CD4-positive, alpha-beta T cell (primary cell): ENCODE results near the gene TTC39B. TPM values are rescaled to one million over a fixed set of nuclear protein-coding genes. Genes with fewer than 3 reads are reported as not detected.

ENCODE experiments used
- ATAC-seq: fragments of 200-7000 bp; cut with Tn5 transposase; one replicate; pipeline ENCODE4 v1.10.0; 2022; ENCODE audit warnings: mild to moderate bottlenecking; ENCODE audit not compliant: poor library complexity
- CTCF ChIA-PET: fragments of 350-600 bp; sonication (Branson Sonifier 250); formaldehyde crosslinking; loops from one replicate; lab custom pipeline; 2021; ENCODE audit warnings: antibody characterized with exemption, inconsistent platforms; lab: Charles Lee
- POLR2A ChIA-PET: fragments of 350-600 bp; sonication (Branson Sonifier 250); formaldehyde crosslinking; loops from one replicate; lab custom pipeline; 2021; ENCODE audit warnings: antibody characterized with exemption, inconsistent platforms; lab: Charles Lee
- DNase-seq, 14 experiments: peaks; one replicate each; pipeline ENCODE4 v3.0.0-alpha.2; 2013 to 2020; ENCODE audit warnings: mixed read lengths in 2 of 14
- H3K27ac ChIP-seq, 2 donors: one replicate each; pipeline versions ENCODE4 v1.5.1 to v1.7.0; 2013; ENCODE audit warnings: low read length in 2 of 2, low read depth in 1 of 2, mild to moderate bottlenecking in 1 of 2
- H3K27me3 ChIP-seq, 2 experiments: 1 replicate in 1 of 2; 2 replicates in 1 of 2; pipeline versions ENCODE4 v1.6.1 to v1.7.0; 2013; ENCODE audit warnings: low read length in 2 of 2, control low read depth in 1 of 2, mild to moderate bottlenecking in 1 of 2, moderate library complexity in 1 of 2; ENCODE audit not compliant: insufficient read depth in 2 of 2, control insufficient read depth in 1 of 2
- H3K36me3 ChIP-seq: one replicate; pipeline ENCODE4 v1.6.1; 2013; ENCODE audit warnings: low read length, control low read depth; ENCODE audit not compliant: insufficient read depth
- H3K4me1 ChIP-seq: one replicate; pipeline ENCODE4 v1.6.1; 2013; ENCODE audit warnings: low read length, control low read depth; ENCODE audit not compliant: insufficient read depth
- H3K4me3 ChIP-seq: one replicate; pipeline ENCODE4 v1.5.1; 2013; ENCODE audit warnings: mild to moderate bottlenecking, low read length, moderate library complexity
- H3K9me3 ChIP-seq, 2 experiments: 1 replicate in 1 of 2; 2 replicates in 1 of 2; pipeline versions ENCODE4 v1.6.1 to v1.7.0; 2013; ENCODE audit warnings: low read length in 2 of 2, mild to moderate bottlenecking in 2 of 2, control low read depth in 1 of 2, moderate library complexity in 1 of 2; ENCODE audit not compliant: control insufficient read depth in 1 of 2, insufficient read depth in 1 of 2
- H3K27ac Mint-ChIP-seq: one replicate; pipeline ENCODE4 v1.8.0; 2020; ENCODE audit warnings: mixed read lengths
- H3K27me3 Mint-ChIP-seq: one replicate; pipeline ENCODE4 v1.8.0; 2021; ENCODE audit warnings: mixed read lengths
- H3K36me3 Mint-ChIP-seq: one replicate; pipeline ENCODE4 v1.8.0; 2021; ENCODE audit warnings: low read depth, mixed read lengths
- H3K4me1 Mint-ChIP-seq: one replicate; pipeline ENCODE4 v1.8.0; 2021; ENCODE audit warnings: low read depth, mixed read lengths
- H3K4me3 Mint-ChIP-seq: one replicate; pipeline ENCODE4 v1.8.0; 2020; ENCODE audit warnings: mild to moderate bottlenecking, mixed read lengths
- H3K9me3 Mint-ChIP-seq: one replicate; pipeline ENCODE4 v1.8.0; 2020; ENCODE audit warnings: mixed read lengths
- CTCF ChIP-seq: fragments of 200-600 bp; IDR thresholded peaks from one replicate; pipeline ENCODE4 v1.8.0; 2022; ENCODE audit warnings: antibody characterized with exemption, mild to moderate bottlenecking
- intact Hi-C, 2 experiments: fragments of 100-400 bp; cut with DNase I in 1 of 2; cut with micrococcal nuclease in 1 of 2; formaldehyde crosslinking; loops; one replicate each; pipeline versions ENCODE4 v1.15.1 to v1.9.0; 2023 to 2025; cut with DNase I, micrococcal nuclease
- total RNA-seq, 174 experiments: library from RNA in 2 of 174; stranded (reverse) in 2 of 174; gene quantifications; one replicate each; pipeline ENCODE4 v1.2.3 and lab custom pipeline; 2021 to 2026

The TTC39B gene
- total RNA-seq, 2 experiments from 2014 or later: 37.6 to 43.6 TPM

GRCh38 chr9:15132091-15132490 lies 174.9 kb downstream of the TTC39B start:
- no peaks in the 10 kb centered on the region for H3K27me3 ChIP-seq
- no peaks in the 10 kb centered on the region for H3K9me3 ChIP-seq
- peaks cover 1% of the 10 kb centered on the region for H3K27me3 Mint-ChIP-seq
- H3K4me3 Mint-ChIP-seq: no peak overlapping the region
- TF ChIP-seq CTCF: no peak
- ChIA-PET POLR2A (no interaction called here), CTCF (no interaction called here)
- no peak overlapping the region for H3K27ac ChIP-seq
- H3K4me1 Mint-ChIP-seq: peaks cover 5% of the 10 kb centered on the region
- peaks cover 5% of the 10 kb centered on the region for H3K4me1 ChIP-seq
- no peaks in the 10 kb centered on the region for H3K36me3 Mint-ChIP-seq
- intact Hi-C loops: loop anchor here in 1 of 2 experiments (2.0 to 10.0 kb wide), 3 partner anchors 21 to 515 kb away; no protein-coding TSS in a partner anchor
- no peak for ATAC-seq
- no peaks in the 10 kb centered on the region for H3K36me3 ChIP-seq
- no peak overlapping the region for H3K27ac Mint-ChIP-seq
- H3K4me3 ChIP-seq: no peak overlapping the region
- DNase-seq: no peak
- no peaks in the 10 kb centered on the region for H3K9me3 Mint-ChIP-seq

DNA sequence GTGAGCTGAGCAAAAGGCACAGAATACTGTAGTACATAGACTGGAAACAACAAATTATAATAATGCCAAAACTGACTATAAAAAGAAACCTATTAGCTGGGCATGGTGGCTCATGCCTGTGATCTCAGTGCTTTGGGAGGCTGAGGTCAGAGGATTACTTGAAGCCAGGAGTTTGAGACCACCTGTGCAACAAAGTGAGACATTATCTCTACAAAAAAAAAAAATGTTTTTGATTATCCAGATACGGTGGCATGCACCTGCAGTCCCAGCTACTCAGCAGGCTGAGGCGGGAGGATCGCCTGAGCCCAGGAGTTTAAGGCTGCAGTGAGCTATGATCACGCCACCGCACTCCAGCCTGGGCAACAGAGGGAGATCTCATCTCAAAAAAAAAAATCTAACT lies 175.9 kb downstream of the TTC39B start:
- H3K9me3 ChIP-seq: no peaks in the 10 kb centered on the region
- H3K36me3 Mint-ChIP-seq: no peaks in the 10 kb centered on the region
- H3K9me3 Mint-ChIP-seq: no peaks in the 10 kb centered on the region
- H3K4me1 ChIP-seq: peaks cover 5% of the 10 kb centered on the region
- ATAC-seq (no peak), DNase-seq (no peak)
- POLR2A ChIA-PET: no interaction called here
- no peak overlapping the region for H3K27ac Mint-ChIP-seq
- H3K4me3 Mint-ChIP-seq: no peak overlapping the region
- intact Hi-C loops: loop anchor here in 1 of 2 experiments (5.0 to 10.0 kb wide), 2 partner anchors 286 to 514 kb away; no protein-coding TSS in a partner anchor
- H3K27me3 Mint-ChIP-seq: peaks cover 5% of the 10 kb centered on the region
- H3K27ac ChIP-seq: no peak overlapping the region
- H3K36me3 ChIP-seq: no peaks in the 10 kb centered on the region
- H3K27me3 ChIP-seq: no peaks in the 10 kb centered on the region
- H3K4me1 Mint-ChIP-seq: peaks cover 5% of the 10 kb centered on the region
- no peak overlapping the region for H3K4me3 ChIP-seq
- TF ChIP-seq CTCF: no peak
- CTCF ChIA-PET: no interaction called here

DNA sequence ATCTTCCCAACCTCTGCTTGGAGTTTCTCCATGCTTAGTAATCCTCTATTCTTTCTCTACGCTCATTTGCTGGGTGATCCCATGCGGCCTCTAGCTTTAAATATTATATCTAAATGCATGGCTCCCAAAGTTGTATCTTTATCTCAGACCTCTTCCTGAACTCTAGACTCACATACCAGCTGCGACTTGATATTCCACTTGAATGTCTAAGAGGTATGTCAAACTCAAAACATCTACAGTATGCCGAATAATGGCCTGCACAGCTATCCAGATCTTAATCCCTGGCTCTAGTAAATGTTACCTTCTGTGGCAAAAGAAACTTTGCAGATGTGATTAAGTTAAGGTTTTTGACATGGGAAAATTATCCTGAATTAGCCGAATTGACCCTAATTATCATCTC lies 179.2 kb downstream of the TTC39B start:
- Histone ChIP-seq H3K9me3 (no peaks in the 10 kb centered on the region), H3K27ac (no peak overlapping the region), H3K27me3 (no peaks in the 10 kb centered on the region), H3K4me3 (no peak overlapping the region), H3K36me3 (no peaks in the 10 kb centered on the region), H3K4me1 (no peaks in the 10 kb centered on the region)
- DNase-seq (no peak), ATAC-seq (no peak)
- Mint-ChIP-seq H3K36me3 (no peaks in the 10 kb centered on the region), H3K4me1 (peaks cover 4% of the 10 kb centered on the region), H3K9me3 (no peaks in the 10 kb centered on the region), H3K27ac (no peak overlapping the region), H3K4me3 (no peak overlapping the region), H3K27me3 (peaks cover 11% of the 10 kb centered on the region)
- intact Hi-C loops: no loop called here
- TF ChIP-seq CTCF: no peak
- ChIA-PET POLR2A (no interaction called here), CTCF (no interaction called here)
